GM19240 (cell line): ENCODE measurements around the gene CCAR1.
A peak's percentile ranks its signal among the peaks of the same experiment; 100 is the strongest.
"Not testable (repeated sequence)": the region's sequence is repeated elsewhere in the genome, so short reads cannot be mapped to it uniquely, and the experiment has no call there.

Source experiments
- DNase-seq: peaks from one replicate; pipeline ENCODE4 v3.0.0; 2011; ENCODE audit warnings: low spot score; ENCODE audit not compliant: insufficient read length

Gene CCAR1

GRCh38 chr10:68759967-68760366 is 38.9 kb downstream of the CCAR1 start:
- no peak for DNase-seq

DNA sequence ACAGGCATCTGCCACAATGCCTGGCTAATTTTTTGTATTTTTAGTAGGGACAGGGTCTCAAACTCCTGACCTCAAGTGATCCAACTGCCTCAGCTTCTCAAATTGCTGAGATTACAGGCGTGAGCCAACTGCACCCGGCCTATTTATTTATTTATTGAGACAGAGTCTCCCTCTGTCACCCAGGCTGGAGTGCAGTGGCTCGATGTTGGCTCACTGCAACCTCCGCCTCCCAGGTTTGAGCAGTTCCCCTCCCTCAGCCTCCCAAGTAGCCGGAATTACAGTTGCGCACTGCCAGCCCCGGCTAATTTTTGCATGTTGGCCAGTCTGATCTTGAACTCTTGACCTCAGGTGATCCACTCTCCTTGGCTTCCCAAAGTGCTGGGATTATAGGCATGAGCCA is 46.4 kb downstream of the CCAR1 start:
- not testable (repeated sequence) for DNase-seq

DNA sequence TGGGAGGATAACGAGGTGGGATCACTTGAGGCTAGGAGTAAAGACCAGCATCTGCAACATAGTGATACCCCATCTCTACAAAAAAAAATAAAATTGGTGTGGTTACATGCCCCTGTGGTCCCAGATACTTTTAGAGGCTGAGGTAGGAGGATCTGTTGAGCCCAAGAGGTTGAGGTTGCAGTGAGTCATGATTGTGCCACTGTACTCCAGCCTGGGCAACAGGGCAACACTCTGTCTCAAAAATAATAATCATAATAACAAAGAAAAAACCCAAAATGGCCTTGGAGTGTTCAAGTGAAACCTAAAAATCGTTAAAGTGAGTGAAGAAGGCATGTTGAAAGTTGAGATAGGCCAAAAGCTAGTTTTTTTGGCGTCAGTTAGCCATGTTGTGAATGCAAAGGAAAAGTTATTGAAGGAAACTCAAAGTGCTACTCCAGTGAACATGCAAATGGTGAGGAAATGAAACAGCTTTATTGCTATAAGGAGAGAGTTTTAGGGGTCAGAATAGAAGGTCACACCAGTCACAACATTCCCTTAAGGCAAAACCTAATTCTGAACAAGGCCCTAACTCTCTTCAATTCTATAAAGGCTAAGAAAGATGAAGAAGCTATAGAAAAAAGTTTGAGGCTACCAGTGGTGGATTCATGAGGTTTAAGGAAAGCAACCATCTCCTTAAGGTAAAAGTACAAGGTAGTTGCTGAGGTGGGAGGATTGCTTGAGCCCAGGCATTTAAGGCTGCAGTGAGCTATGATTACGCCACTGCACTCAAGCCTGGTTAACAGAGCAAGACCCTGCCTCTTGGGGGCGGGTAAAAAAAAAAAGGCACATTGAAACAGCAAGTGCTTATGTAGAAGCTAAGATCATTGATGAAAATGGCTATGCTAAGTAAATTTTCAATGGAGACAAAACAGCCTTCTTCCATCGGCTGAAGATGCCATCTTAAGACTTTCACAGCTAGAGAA is 60.9 kb downstream of the CCAR1 start:
- DNase-seq, result no peak

- no peak for DNase-seq
Measured at GRCh38 chr10:68784476-68784875, 63.4 kb downstream of the CCAR1 start.

- DNase-seq, result no peak
Measured at GRCh38 chr10:68787813-68788212, 66.8 kb downstream of the CCAR1 start.

DNA sequence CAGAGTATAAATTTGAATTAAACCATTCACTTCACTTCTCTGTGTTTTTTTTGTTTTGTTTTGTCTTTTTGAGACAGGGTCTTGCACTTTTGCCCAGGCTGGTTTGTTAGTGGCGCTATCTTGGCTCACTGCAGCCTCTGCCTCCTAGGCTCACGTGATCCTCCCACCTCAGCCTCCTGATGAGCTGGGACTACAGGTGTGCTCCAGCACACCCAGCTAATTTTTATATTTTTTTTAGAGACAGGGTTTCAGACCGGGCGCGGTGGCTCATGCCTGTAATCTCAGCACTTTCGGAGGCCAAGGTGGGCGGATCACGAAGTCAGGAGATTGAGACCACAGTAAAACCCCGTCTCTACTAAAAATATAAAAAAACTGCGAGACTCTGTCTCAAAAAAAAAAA is 69.4 kb downstream of the CCAR1 start:
- DNase-seq, result no peak

DNA sequence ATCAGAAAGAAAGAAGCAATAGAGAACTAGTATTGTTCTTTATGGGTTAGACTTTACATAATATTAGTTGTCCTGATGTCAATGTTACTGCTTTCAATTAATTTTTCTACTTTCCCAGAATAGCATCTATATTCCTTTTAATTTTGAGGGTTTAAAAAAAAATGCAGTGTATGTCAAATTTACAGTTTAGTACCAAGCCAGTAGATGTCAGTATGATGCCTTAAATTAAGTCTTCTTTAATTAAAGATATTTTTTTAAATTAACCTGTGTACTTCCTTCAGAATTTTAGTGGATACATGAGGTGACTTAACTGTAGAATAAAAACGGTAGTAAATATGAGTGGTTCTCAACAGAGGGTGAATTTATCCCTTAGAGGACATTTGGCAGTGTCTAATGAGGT is 71.1 kb downstream of the CCAR1 start:
- DNase-seq, result no peak

- no peak for DNase-seq
Measured at GRCh38 chr10:68795886-68796532, 75.0 kb downstream of the CCAR1 start.

DNA sequence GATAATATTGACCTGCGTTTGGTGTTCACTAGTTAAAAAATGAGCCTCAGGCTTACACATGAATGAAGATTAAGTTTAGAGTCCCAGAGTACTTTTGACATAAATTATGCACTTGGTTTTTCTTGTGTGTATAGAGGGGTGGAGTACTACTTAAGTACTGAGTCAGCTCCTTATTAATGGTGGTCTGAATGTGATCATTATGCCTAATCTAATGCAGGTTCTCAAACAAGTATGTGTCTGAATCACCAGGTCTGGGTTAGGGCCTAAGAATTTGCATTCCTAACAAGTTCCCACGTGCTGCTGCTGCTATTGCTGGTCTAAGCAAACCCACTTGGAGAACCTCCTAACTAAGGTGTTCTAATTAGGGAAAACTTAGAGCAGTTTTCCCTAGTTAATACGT is 75.6 kb downstream of the CCAR1 start:
- DNase-seq, result no peak

DNA sequence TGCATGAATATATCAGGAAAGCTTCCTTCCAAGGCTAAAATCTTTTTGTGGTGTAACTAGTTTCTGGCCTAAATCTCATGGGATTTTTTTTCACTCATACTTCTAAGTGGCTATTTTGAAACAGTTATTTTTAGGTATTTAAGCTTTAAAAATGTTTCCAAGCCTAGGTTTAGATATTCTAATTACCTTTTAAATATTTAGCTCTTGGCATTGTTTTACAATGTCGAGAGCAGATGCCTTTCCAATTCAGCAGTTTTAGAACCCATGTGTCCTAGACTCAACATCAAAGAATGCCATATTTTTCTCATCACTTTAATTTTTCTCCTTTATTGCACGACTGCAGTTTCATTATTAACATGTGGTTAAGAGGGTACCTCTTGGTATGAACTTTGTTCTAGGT is 79.2 kb downstream of the CCAR1 start:
- no peak for DNase-seq

DNA sequence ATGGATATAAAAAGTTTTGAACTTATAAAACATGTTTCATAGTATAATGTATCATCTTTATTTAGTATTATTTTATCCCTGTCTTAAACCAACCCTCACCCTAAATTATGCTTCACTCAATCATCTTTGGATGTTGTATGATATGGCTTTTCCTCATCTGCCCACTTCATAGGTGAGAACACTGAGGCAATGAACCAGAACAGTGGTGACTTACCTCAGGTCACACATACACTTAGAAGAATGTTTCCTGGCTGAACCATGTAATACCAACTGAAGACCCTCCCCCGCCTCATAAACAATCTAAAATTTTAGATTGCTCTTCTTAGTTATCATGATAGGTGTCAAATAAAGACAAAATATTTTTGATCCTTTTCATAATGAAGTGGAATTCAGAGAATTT is 83.7 kb downstream of the CCAR1 start:
- no peak for DNase-seq

DNA sequence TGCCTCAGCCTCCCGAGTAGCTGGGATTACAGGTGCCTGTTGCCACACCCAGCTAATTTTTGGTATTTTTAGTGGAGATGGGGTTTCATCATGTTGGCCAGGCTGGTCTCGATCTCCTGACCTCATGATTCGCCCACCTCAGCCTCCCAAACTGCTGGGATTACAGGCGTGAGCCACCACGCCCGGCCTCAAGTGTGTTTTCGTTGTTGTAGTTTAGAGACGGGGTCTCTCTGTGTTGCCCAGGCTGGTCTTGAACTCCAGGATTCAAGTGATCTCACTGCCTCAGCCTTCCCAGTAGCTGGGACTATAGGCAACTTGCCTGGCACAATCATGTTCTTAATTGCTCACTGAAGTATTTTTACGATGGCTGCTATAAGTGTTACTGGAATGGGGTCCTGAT is 89.8 kb downstream of the CCAR1 start:
- DNase-seq, result not testable (repeated sequence)

DNA sequence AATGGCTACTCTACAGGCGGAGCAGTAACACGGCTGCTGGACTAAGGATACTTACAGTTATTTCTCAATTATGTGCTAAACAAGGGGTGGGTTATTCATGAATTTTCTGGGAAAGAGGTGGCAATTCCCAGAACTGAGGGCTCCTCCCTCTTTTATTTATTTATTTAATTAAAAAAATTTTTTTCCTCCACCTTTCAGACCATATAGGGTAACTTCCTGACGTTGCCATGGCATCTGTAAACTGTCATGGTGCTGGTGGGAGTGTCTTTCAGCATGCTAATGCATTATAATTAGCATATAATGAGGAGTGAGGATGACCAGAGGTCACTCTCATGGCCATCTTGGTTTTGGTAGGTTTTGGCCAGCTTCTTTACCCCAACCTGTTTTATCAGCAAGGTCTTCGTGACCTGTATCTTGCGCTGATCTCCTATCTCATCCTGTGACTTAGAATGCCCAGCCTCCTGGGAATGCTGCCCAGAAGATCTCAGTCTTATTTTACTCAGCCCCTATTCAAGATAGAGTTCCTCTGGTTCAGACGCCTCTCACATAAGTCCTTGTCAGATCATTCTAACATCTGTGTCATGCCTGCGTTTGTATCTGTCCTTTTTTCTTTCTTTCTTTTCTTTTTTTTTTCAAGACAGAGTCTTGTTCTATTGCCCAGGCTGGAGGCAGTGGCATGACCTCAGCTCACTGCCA is 90.4 kb downstream of the CCAR1 start:
- DNase-seq, result no peak

GRCh38 chr10:68812420-68812819 is 91.4 kb downstream of the CCAR1 start:
- no peak for DNase-seq

DNA sequence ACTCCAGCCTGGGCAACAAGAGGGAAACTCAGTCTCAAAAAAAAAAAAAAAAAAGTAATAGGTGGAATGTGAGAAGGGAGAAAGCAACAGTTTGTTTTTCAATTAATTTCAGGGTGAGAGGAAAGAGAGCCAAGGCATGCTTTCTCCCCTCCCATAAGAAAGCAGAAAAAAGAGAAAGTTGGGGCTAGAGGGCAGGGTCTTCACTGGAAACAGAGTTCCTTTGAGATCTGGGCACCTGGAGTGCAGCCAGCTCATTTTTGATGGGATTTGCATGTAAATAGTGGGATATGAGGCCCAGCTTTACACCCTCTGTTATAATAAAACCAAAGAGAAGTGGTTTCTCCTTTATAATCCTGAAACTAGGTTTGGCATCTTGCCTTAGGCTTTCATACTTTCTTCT is 92.5 kb downstream of the CCAR1 start:
- no peak for DNase-seq

GRCh38 chr10:68816796-68817412 is 95.9 kb downstream of the CCAR1 start:
- no peak for DNase-seq

- DNase-seq, result not testable (repeated sequence)
Measured at GRCh38 chr10:68820359-68820758, 99.3 kb downstream of the CCAR1 start.

DNA sequence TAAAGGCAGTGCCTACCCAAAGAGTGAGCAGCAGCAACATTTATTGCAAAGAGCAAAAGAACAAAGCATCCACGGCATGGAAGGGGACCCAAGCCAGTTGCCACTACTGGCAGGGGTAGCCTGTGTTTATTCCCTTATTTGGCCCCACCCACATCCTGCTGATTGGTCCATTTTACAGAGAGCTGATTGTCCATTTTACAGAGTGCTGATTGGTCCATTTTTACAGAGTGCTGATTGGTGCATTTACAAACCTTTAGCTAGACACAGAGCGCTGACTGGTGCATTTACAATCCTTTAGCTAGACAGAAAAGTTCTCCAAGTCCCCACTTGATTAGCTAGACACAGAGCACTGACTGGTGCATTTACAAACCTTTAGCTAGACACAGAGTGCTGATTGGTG is 101.6 kb downstream of the CCAR1 start:
- DNase-seq, result not testable (repeated sequence)

DNA sequence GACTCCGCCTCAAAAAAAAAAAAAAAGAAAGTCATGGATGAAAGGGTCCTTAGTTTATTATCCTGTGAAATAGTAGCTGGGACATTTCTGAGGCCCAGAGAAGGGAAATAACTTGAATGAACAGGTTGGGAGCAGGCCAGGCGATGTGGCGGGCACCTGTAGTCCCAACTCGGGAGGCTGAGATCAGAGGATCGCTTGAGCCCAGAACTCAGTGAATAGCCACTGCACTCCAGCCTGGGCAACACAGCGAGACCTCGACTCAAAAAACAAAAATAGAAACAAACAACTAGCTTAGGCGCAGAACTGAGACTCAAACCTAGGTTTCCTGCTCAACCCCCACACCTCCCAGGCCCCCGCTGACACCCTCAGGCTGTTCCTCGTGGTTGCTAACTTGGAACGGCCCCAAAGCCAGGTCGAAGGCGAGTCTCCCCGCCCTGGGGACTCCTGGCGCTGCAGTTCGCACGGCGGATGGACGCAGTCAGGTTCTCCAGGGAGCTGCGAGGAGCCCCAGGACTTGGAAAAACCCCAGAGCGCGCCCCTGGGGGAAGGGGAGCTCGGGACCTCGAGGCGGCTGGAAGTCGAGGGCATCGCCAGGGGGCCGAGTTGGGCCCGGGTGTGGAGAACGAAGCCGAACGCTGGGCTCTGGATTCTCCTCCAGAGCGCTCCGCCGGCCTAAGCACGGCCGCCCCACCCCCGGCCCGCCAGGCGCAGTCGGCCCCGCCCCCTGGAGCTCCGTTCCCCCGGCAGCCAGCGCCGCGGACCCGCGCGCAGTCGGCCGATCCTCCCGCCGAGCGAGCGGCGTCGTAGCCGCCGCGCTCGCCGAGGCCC is 105.9 kb downstream of the CCAR1 start, which contains the start of gene STOX1:
Gene STOX1 (plus strand): TSS at position 768 of the 828 bp plus-strand sequence. CDS start 93 bp downstream, outside the sequence.
- peak; percentile 41 for DNase-seq

DNA sequence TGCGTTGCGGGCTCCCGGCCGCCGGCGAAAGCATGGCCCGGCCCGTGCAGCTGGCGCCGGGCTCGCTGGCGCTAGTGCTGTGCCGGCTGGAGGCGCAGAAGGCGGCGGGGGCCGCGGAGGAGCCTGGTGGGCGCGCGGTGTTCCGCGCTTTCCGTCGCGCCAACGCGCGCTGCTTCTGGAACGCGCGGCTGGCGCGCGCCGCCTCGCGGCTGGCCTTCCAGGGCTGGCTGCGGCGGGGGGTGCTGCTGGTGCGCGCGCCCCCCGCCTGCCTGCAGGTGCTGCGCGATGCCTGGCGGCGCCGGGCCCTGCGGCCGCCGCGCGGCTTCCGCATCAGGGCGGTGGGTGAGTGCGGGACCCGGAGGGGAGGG is 106.5 kb downstream of the CCAR1 start:
- DNase-seq, result not testable (repeated sequence)
